GM21381 (cell line): Measurements from ENCODE around the gene ZNF831.

Experiments
- ATAC-seq: cut with Tn5 transposase; IDR thresholded peaks from one replicate; pipeline ENCODE4 v1.9.1; 2021; ENCODE audit warnings: mild to moderate bottlenecking, moderate library complexity; ENCODE audit not compliant: unreplicated experiment

The ZNF831 gene

DNA sequence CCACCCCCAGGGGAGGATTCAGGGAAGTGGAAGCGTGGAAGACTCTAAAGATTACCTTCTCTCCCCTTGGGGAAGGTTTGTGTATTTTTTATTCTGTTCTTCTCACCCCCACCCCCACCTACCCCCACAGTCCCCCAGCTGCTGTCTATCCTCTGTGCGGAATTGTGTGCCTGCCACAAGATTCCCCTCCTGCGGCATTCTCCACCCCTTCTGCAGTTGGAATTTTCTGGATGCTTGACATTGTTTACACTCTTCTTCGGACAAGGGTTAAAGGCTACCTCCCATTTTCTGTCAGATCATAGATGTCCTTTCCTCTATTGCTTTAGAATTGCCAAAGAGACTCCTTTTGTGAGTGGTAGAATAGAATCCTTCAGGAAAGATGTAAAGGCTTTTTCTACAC is 76.4 kb downstream of the ZNF831 start:
- no peak for ATAC-seq

DNA sequence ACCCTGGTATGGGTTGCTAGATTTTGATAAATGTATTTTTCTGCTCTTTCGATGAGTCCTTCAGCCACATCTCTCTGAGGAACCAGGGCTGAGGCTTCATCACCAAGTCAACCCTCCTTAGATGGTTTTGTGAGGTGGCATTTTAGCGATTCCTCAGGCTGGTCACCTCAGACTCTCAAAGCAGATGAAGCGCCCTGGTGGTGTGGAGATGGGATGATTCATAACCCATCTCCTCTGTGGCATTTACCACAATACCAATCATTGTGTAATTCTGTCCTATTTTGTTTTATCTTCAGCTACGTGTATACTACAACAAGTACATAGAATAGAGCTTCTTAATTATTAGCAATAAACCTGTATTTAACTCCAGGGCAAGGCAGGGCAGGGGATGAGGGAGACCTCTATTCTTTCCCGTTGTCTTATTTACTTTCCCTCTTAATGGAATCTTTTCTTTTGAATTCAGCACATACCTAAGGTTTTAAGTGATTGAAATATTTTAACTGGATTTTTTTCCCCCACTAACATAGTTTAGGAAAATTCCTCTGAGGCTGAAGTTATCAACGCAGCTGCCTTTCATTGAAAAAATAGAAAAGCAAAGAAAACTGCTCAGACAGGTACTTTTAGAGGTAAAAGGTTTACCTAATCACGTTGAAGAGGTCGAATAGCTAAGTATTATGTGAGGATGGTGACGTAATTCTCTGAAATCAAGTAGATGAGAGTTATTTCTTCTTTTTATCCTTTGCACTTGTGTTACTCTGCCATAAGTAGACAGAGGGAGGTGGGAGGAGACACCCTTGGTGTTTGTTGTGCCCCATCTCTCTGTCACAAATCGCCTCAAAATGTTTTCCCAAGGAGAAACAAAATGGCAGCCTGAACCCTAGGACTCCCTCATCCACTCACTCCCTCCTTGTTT is 79.3 kb downstream of the ZNF831 start:
- ATAC-seq = no peak

DNA sequence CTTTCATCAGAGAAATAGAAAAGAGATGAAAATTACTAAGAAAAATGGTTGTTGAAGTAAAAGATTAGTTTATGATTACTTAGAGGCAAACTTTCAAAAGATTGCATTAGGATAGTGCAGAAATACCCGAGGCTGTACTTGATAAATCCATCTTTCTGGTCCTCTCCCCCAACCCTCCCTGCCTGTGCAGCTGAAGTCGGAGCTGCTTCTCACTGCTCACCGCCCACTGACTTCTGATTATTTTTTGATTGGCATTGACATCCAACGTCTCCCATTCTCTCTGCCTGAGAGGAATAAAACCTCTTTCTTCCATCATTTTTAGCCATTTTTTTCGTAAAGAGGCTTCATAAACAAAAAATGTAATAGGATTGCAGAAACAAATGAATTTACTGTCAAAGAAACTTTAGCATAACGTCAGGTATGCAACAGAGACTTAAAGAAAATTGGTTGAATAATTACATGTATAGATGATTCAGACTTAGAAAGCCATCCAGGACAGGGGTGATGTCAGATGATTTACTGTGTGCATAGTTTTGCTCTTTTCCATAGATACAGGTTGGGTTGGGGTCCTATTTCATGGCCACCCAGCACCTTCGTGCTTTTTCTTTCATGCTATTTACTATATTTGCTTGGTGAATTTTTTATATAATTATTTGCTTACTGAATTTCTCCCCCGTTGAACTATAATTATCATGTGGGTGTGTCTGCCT is 83.2 kb downstream of the ZNF831 start:
- no peak for ATAC-seq

DNA sequence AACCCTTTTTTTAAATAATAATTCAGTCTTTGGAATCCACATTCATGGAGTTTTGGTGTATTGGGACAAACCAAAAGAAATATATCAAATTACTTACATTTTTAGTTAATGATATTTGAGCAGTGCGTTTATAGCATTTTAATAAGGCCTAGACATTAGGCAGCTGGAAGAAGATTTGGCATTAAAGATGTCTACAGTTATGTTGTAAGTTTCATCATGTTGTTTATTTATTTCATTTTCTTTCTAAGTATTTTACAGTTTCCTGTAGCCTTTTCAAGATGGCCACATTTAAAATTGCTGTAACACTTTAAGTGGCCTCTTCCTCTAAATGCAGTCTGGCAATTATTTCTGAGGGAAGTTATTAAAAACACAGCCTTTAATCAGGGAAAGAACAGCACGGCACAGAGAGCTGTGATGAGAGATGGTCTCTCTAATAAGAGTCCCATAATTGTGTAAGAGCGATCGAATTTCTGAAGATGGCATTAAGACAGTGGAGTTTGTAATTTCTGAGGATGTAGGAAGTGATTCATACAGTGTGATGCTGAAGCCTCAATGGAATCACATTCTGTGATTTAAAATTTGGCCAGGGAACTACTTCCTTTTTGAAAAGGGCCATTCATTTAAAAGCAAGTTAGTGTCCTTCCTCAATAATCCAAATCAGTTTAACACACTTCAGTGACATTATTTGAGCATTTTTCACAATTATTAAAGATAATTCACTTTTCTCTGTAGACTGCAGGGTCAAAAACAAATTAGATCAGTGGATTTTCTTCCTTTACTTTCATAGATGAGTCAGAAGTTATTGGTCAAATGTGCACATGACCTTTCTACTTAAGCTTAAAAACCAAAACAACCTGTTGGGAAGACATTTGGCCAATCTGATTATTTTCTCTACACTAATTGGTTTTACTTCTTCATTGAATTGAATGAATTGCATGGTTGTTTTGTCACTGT is 84.4 kb downstream of the ZNF831 start:
- no peak for ATAC-seq

DNA sequence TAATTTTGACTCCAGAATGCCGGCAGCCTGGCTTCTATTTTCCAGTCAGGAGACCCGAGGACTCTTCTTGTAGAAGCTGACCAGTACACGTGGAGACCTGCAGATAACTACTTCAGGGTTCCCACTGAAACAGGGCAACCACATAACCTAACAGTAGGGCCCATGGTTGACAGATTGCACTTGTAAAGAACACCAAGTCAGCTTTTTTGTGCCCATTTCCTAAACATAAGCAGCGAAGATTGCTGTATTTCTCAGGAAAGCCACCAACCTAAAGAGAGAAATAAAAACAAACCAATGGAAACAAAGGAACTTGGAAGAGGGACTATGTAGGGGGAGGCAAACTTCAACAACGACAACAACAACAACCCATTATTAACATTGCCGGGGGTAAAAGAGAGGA is 86.7 kb downstream of the ZNF831 start:
- ATAC-seq = no peak

DNA sequence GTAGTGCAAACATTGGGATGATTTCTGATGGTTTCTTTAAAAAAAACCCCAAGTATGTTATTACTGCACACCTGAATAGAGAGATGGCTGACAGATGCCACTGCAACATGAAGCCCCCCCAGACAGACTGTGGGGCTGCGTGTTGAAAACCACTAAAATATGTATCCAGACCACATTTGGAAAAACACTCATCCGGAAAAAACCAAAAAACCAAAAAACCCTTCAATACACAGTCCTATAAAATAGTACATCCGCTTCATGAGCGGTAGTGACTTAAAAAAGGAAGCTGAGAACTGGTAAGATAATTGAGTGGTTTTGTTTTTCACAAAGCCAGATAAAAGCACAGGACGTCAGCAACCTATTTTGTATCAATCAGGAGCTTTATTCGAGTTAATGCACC is 89.7 kb downstream of the ZNF831 start:
- no peak for ATAC-seq

DNA sequence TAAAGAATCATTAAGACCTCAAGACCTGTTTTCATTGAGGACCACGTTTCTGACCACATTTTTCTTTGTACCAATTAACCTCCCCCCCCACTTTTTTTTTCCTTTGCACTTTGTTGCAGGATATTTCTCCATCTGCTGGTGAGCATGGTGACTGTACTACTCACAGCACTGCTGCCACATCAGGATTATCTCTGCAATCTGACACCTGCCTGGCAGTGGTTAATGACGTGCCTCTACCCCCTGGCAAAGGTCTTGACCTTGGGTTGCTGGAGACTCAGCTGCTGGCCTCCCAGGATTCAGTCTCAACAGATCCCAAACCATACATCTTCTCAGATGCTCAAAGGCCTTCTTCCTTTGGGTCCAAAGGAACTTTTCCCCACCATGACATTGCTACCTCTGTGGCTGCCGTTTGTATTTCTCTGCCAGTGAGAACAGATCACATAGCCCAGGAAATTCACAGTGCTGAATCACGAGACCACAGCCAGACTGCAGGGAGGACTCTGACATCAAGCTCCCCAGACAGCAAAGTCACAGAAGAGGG is 90.2 kb downstream of the ZNF831 start:
- no peak for ATAC-seq

DNA sequence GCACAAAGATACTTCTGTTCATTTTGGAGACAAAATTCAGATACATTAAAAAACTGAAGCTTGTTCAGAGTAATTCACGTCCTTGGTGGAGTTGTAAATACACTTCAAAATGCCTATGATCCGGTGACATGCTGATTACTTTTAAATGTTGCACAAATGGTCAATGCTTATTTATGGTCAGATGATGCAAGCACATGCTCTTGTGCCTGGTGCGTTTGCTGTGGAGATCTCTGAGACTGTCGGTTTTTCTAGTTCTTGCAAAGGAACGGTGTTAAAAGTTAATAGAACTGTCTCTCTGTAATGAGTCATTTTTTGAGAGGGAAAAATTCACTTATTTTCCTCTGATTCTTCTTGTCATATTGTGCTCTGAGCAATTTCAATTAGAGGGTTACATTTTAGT is 91.6 kb downstream of the ZNF831 start:
- ATAC-seq = no peak

DNA sequence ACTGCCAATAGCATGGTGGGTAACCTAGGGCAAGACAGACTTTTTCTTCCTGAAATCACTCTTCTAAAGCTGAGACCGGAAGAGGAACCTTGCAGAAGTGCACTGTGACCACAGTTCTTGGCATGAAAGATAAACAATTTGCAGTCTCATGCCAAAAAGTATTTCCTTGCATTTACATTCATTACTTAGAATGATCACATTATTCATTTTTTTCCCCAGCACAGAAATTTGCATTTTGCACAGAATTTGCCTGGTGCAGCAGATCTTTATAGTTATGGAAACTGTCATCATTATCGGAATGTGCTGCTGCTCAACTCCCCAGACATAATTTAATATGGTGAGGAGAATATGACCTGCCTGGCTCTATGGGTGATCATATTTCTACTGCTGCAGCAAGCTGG is 94.6 kb downstream of the ZNF831 start:
- no peak for ATAC-seq

DNA sequence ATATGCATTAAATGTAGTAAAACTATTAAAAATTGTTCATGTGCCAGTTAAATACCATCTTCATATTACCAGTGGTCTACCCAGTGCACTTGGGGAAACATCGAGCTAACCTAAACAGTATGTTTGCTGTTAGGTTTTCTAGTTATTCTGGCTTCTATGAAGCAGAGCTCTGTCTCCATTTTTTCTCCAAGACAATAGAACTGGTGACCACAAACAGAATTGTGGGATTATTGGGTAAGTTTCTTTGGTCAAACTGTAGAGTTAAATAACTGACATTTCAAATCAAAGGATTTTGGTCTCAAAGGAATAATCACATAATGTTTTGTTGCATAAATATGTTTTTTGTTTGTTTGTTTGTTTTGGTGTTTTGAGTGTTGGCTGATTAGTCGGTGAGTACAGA is 96.3 kb downstream of the ZNF831 start:
- no peak for ATAC-seq

DNA sequence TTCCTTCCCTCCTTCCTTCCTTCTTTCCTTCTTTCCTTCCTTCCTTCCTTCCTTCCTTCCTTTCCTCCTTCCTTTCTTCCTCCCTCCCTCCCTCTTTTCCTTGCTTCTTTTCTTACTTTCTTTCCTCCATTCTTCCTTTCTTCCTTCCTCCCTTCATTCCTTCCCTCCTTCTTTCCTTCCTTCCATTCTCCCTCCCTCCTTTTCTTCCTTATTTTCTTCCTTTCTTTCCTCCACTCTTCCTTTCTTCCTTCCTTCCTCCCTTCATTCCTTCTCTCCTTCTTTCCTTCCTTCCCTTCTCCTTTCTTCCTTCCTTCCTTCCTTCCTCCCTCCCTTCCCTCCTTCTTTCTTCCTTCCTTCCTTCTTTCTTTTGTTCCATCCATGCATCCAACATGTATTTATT is 101.7 kb downstream of the ZNF831 start:
- no peak for ATAC-seq

DNA sequence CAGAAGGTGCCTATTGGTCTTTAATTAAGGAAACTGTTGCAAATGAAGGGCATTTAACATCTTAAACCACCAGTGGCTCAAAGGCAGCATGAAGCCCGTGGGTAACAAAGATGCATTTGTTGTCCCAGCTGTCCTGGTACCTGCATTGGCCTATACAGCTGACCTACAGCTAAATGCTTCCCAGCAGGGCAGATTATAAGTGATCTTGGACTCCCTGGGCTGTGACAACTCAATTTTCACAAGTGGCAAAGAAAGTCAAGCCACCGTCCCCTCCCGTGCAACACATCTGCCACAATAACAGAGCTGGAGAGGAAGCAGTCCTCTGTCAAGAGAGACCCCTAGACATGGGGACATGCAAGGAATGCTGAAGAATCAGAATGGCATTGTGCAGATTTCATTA is 105.2 kb downstream of the ZNF831 start:
- no peak for ATAC-seq

DNA sequence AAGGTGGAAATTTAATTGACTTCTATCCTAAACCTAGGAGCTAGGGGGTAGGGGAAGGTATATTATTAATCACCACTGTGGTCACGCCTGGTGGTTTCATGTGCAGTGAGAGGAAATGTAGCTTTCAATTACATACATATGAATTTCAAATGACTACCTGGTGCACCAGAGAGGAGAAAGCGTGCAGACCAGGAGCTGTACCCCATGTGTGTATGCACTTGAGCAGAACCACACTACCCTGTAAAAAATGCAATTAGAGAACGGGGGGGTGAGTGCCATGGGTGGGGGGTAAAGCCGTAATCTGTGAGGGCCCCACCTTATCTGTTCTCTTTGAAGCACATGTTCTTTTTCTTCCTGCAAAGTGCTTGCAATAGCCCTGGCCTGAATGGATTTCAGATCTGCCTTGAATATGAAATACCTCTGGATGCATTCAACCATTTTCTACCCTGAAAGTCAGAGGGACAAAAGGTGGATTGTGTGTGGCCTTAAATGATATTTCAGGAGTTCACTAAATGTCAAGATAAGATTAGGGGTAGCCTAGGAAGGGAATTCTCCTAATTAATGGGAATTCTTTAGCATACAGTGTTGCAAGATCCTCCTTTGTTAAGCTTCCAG is 105.9 kb downstream of the ZNF831 start:
- ATAC-seq = no peak

DNA sequence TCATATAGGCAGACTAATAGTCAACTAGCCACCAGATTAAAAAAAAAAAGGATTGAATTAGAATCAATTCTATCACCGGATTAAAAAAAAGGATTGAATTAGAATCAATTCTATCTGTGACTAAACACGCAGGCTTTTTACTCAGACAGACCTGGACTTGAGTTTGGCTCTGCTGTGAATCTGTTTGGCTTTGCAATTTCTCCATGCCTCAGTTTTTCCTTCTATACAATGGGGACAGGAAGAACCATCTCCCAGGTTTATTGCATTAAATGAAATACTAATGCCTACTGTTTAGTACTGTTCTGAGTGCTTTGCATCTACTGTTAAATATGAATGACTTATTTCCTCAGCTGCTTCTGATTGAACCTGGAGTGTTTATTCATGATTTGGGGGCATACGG is 106.8 kb downstream of the ZNF831 start:
- no peak for ATAC-seq

DNA sequence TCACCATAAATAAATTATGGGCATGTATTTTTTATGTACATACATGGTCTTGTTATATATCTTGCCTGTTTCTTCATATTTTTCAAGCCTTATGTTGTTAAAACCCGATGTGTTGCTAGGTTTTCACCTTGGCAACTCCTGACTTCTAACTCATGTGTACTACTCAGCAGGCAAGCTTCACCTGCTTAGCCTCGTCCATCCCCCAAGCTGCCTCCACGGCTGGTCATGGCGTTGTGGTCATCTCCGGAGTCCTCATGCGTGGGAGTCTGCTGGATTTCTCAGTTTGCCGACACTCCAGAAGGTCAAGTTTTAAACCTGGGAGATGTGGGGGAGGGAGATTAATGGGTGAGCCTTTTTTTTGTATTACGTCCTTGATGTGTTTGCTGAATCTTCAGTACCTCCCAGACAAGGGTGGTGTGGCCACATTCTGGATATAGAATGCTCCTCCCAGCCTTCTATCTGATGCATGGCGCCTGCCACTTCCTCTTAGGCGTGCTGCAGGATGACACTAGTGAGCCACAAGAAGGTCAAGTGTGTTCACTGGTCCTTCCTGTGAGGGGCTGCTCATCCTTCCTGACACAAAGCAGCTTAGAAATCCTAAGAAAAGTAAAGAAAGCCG is 110.2 kb downstream of the ZNF831 start:
- no peak for ATAC-seq

DNA sequence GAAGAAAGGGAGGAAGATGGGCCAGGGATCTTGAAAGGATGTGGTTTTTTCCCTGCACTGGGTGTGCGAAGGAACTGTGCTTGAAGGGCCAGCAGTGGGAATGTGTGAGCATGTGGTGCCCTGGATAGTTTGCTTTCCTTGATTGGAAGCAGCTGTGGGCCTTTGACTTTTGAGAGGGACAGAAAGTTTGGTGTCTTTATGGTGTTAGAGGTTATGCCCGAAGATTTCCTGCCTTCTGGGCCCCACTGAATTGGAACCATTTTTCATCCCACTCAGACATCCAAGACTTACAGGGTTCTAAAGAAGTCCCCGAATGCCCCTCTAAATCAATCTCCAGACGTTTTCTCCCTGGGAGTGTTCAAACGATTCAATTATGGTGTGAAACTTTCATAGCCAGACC is 113.3 kb downstream of the ZNF831 start:
- ATAC-seq = no peak

DNA sequence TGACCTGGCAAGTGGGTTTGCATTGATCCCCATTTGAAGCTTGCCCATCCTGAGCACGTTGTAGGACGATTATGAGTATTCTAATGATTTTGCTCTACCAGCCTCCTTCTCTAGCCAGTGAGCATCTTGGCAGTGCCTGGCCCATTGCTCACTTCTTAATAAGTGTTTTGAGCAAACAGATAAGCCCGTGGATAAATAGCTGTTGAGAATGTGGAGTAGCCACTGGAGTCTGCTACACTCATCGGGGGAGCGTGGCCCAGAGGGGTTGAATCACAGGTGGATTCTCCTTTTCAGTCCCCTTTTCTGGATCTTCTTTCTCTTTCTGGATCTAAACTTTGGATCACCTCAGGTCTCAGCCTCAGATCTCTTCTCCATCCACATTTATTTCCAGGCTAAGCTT is 120.8 kb downstream of the ZNF831 start:
- ATAC-seq = no peak

DNA sequence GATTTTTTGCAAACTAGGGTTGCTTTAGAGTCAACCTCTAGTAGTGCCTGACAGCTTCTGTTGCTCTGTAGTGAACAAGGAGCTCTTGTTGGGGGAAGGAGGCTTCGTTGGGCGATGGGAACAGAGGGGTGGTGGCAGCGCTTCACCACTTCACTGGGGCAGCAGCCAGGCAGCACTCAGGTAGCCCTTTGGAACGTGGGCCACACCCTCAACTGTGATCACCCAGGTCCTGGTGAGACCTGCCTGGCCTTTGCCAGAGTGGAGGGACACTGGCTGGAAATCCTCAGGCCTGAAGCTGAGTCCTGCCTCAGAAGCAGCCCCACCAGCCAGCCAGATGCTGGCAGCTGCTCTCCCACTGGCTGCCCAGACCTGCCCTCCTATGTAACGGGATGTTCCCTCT is 126.4 kb downstream of the ZNF831 start:
- no peak for ATAC-seq

DNA sequence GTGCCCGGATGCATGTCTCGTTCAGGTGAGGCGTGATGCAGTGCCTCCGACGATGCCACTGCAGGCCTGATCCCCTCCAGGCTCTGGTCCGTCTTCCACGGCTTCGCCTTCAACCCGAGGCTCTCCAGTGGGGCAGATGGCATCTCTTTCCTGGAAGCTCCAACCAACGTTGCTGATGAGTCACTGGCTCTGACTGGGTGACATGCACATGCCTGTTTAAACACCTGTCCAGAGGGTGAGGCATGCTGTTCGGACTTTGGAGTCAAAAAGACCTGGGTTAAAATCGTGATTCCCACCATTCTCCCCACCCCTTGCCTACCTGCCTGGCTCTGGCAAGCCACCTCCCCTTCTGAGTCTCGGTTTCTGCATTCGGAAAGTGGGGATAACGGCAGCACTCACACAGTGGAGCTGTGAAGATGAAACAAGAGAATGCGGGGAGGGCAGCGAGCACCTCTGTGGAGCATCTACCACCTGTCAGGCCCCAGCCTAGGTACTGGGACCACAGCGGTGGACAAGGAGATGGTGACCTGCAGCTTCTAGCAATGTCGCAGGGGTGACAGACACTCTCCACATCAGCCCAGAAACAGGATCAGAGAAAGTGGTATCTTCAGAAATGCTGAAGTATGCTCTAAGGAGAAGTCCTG is 128.2 kb downstream of the ZNF831 start:
- ATAC-seq = no peak

DNA sequence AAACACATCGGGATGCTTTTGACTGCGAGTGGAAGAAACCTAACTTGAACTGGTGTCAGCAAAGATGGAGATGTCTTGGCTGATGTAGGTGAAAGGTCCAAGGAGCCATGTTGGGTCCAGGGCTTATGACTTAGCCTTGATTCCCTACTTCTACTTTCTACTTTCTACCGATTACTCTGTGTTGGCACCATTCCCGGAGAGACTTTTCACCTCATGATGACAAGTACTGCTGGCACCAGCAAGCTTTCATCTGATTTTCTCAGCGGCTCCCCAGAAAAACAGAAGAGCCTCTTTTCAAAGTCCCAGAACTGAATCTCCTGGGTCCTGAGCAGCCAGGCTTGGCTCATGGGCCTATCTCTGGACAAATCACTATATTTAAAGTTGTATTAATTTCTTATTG is 131.9 kb downstream of the ZNF831 start:
- ATAC-seq = no peak
